Measurements from ENCODE around the gene GZMA. TPM values are rescaled to one million over a fixed set of nuclear protein-coding genes. Genes with fewer than 3 reads are reported as not detected.
"Not testable (repeated sequence)": the region's sequence is repeated elsewhere in the genome, so short reads cannot be mapped to it uniquely, and the experiment has no call there.

Gene GZMA
- total and polyA plus RNA-seq, 2 experiments from 2014 or later, result not detected

- H3K27ac ChIP-seq, result no peak overlapping the region
- no peak overlapping the region for H3K4me3 ChIP-seq
- H3K79me2 ChIP-seq, result no peaks in the 10 kb centered on the region
- DNase-seq (ENCODE audit: low spot score), result no peak
- no peaks in the 10 kb centered on the region for H4K20me1 ChIP-seq (ENCODE audit: insufficient read depth, poor library complexity, severe bottlenecking)
- H3K9me2 ChIP-seq (replicated peaks; ENCODE audit: insufficient read depth), result no peaks in the 10 kb centered on the region
- TF ChIP-seq EZH2 (IDR thresholded peaks at IDR 0.05; ENCODE audit: borderline replicate concordance), result no peak
- no peak for TF ChIP-seq CTCF (IDR thresholded peaks at IDR 0.05; ENCODE audit: poor library complexity)
- TF ChIP-seq EZH2phosphoT487 (IDR thresholded peaks at IDR 0.05; ENCODE audit: low read depth, severe bottlenecking, unreplicated experiment), result no peak
- no peaks in the 10 kb centered on the region for H3K9me3 ChIP-seq (ENCODE audit: low read depth)
- no peak overlapping the region for H2AFZ ChIP-seq
- WGBS (ENCODE audit: low lambda C conversion rate, missing lambda C conversion rate), result 94% methylated on average over 5 of the region's 5 CpGs
- no peak overlapping the region for H3K4me2 ChIP-seq
- no peaks in the 10 kb centered on the region for H3K4me1 ChIP-seq (ENCODE audit: insufficient read depth)
- no peaks in the 10 kb centered on the region for H3K27me3 ChIP-seq
- no peaks in the 10 kb centered on the region for H3K36me3 ChIP-seq (replicated peaks; ENCODE audit: insufficient read depth, low read depth)
Measured at GRCh38 chr5:55104946-55105701, 2.7 kb downstream of the GZMA start.

- H2AFZ ChIP-seq; DNase-seq (ENCODE audit: low spot score); H3K9me2 ChIP-seq (replicated peaks; ENCODE audit: insufficient read depth): not testable (repeated sequence)
Measured at GRCh38 chr5:55105976-55106375, 3.5 kb downstream of the GZMA start.

DNA sequence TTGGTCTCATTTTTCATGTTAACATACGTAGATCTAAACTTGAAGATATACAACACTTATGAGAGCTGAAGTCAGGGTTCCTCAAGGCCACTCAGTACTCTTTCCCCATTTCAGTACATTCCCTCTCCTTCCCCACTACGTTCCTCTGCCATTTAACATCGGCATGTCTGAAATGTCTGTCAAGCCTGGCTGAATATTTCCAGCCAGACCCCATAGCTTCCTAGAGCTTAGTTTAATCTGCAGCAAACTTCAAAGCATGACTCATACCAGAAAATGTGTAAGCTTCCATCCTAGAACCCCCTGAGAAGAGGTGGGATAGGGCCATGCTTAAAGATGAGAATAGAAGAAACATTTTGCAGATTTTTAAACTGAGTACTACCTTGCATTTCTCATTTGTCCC lies 6.2 kb downstream of the GZMA start:
- Histone ChIP-seq H3K27ac (no peak overlapping the region), H3K79me2 (no peaks in the 10 kb centered on the region), H4K20me1 (ENCODE audit: insufficient read depth, poor library complexity, severe bottlenecking) (no peaks in the 10 kb centered on the region), H2AFZ (no peak overlapping the region), H3K4me1 (ENCODE audit: insufficient read depth) (no peaks in the 10 kb centered on the region), H3K27me3 (no peaks in the 10 kb centered on the region), H3K9me2 (replicated peaks; ENCODE audit: insufficient read depth) (no peaks in the 10 kb centered on the region), H3K4me2 (no peak overlapping the region), H3K4me3 (no peak overlapping the region), H3K9me3 (ENCODE audit: low read depth) (no peaks in the 10 kb centered on the region), H3K36me3 (replicated peaks; ENCODE audit: insufficient read depth, low read depth) (no peaks in the 10 kb centered on the region)
- no peak for DNase-seq (ENCODE audit: low spot score)
- TF ChIP-seq EZH2phosphoT487 (IDR thresholded peaks at IDR 0.05; ENCODE audit: low read depth, severe bottlenecking, unreplicated experiment), result no peak
- no peak for TF ChIP-seq CTCF (IDR thresholded peaks at IDR 0.05; ENCODE audit: poor library complexity)
- 69% methylated on average over 3 of the region's 3 CpGs for WGBS (ENCODE audit: low lambda C conversion rate, missing lambda C conversion rate)

More at GRCh38 chr5:55105976-55106375, 3.5 kb downstream of the GZMA start:
- H3K4me1 ChIP-seq (ENCODE audit: insufficient read depth); H3K27ac ChIP-seq; H3K27me3 ChIP-seq; H3K79me2 ChIP-seq; H3K4me3 ChIP-seq; H4K20me1 ChIP-seq (ENCODE audit: insufficient read depth, poor library complexity, severe bottlenecking); H3K4me2 ChIP-seq; H3K9me3 ChIP-seq (ENCODE audit: low read depth); H3K36me3 ChIP-seq (replicated peaks; ENCODE audit: insufficient read depth, low read depth): not testable (repeated sequence)

DNA sequence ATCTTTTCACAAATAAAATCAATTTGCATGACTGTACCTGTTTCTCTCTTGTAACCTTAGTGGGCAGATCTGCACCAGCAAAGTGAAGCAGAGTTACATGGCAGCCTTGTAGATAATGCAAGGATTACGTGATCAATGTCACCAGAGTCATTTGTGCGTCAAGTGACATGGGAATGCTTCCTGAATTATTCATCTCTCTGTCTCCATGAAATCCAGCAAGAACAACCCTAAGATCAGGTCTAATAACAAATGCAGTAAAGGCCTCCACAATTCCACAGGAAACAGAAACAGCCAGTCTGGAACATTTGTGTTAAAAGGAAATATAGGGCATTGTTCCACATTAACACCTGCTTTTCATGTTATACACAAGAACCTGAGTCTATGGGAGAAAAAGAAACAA lies 7.8 kb downstream of the GZMA start:
- Histone ChIP-seq H2AFZ (no peak overlapping the region), H3K9me2 (replicated peaks; ENCODE audit: insufficient read depth) (no peaks in the 10 kb centered on the region), H4K20me1 (ENCODE audit: insufficient read depth, poor library complexity, severe bottlenecking) (no peaks in the 10 kb centered on the region), H3K9me3 (ENCODE audit: low read depth) (no peaks in the 10 kb centered on the region), H3K27ac (no peak overlapping the region), H3K4me2 (no peak overlapping the region), H3K4me1 (ENCODE audit: insufficient read depth) (no peaks in the 10 kb centered on the region), H3K79me2 (no peaks in the 10 kb centered on the region), H3K4me3 (no peak overlapping the region), H3K36me3 (replicated peaks; ENCODE audit: insufficient read depth, low read depth) (no peaks in the 10 kb centered on the region), H3K27me3 (no peaks in the 10 kb centered on the region)
- DNase-seq (ENCODE audit: low spot score), result no peak
- WGBS (ENCODE audit: low lambda C conversion rate, missing lambda C conversion rate), result 96% methylated on average over 2 of the region's 2 CpGs
- TF ChIP-seq EZH2phosphoT487 (IDR thresholded peaks at IDR 0.05; ENCODE audit: low read depth, severe bottlenecking, unreplicated experiment), result no peak

All from hepatocyte (in vitro differentiated cells).